Heart left ventricle (tissue), 16 donors: ENCODE data around the gene TWF2. TPM values are rescaled to one million over a fixed set of nuclear protein-coding genes. Genes with fewer than 3 reads are reported as not detected.
A peak's percentile ranks its signal among the peaks of the same experiment; 100 is the strongest.

Experiments used
- ATAC-seq, 4 donors: fragments of 200-7000 bp; cut with Tn5 transposase; one replicate each; pipeline ENCODE4 v1.9.1; 2020 to 2022; ENCODE audit warnings: moderate library complexity in 4 of 4, mild to moderate bottlenecking in 3 of 4, moderate number of reproducible peaks in 1 of 4
- DNase-seq, 5 donors: peaks; one replicate each; pipeline ENCODE4 v3.0.0-alpha.2; 2020
- H3K27ac ChIP-seq, 12 donors: fragments of 200-600 bp; sonication (generic) in 4 of 12; one replicate each; pipeline versions ENCODE4 v1.5.0 to v1.8.0; 2016 to 2022; ENCODE audit warnings: mild to moderate bottlenecking in 2 of 12
- H3K27me3 ChIP-seq, 9 donors: fragments of 200-600 bp; sonication (generic) in 2 of 9; one replicate each; pipeline versions ENCODE4 v1.5.1 to v1.8.0; 2016 to 2022; ENCODE audit warnings: mild to moderate bottlenecking in 3 of 9
- H3K36me3 ChIP-seq, 9 donors: fragments of 200-600 bp; sonication (generic) in 2 of 9; one replicate each; pipeline versions ENCODE4 v1.5.0 to v1.8.0; 2018 to 2022; ENCODE audit warnings: mild to moderate bottlenecking in 2 of 9
- H3K4me1 ChIP-seq, 12 donors: fragments of 200-600 bp; sonication (generic) in 4 of 12; one replicate each; pipeline versions ENCODE4 v1.5.0 to v1.8.0; 2016 to 2022; ENCODE audit warnings: mild to moderate bottlenecking in 3 of 12
- H3K4me3 ChIP-seq, 12 donors: fragments of 200-600 bp; sonication (generic) in 4 of 12; one replicate each; pipeline versions ENCODE4 v1.5.0 to v1.8.0; 2017 to 2022; ENCODE audit warnings: mild to moderate bottlenecking in 9 of 12, moderate library complexity in 4 of 12
- H3K9me3 ChIP-seq, 12 donors: fragments of 200-600 bp; sonication (generic) in 4 of 12; one replicate each; pipeline versions ENCODE4 v1.5.0 to v1.8.0; 2016 to 2022; ENCODE audit warnings: mild to moderate bottlenecking in 1 of 12
- CTCF ChIP-seq, 12 donors: fragments of 200-600 bp; sonication (generic) in 4 of 12; IDR thresholded peaks; one replicate each; pipeline versions ENCODE4 v1.5.0 to v1.8.0; 2018 to 2022; ENCODE audit warnings: antibody characterized with exemption in 12 of 12, mild to moderate bottlenecking in 5 of 12
- POLR2A ChIP-seq, 2 donors: fragments of 450-650 bp; IDR thresholded peaks; one replicate each; pipeline ENCODE4 v1.6.1; 2017; ENCODE audit warnings: antibody characterized with exemption in 2 of 2, mild to moderate bottlenecking in 2 of 2, moderate library complexity in 2 of 2
- WGBS, 4 donors: extraction: QIAGEN DNeasy Blood & Tissue Kit in 2 of 4; methylation state at CpG; one replicate each; pipeline versions ENCODE4 v1.1.5 to v1.1.7; 2013 to 2018; 5-methylcytosine and 5-hydroxymethylcytosine counted together
- intact Hi-C, 10 donors: fragments of 100-400 bp; cut with DNase I; formaldehyde crosslinking; loops; one replicate each; pipeline versions ENCODE4 v1.11.1 to v1.14.2; 2022
- polyA plus RNA-seq, 2 donors: library from polyadenylated mRNA; stranded (reverse); fragments of 200-250 nt; gene quantifications; one replicate each; pipeline ENCODE4 v1.2.3, GENCODE V29; 2013
- total RNA-seq, 9 donors: library from RNA; depleted of rRNA in 2 of 9; stranded (reverse); fragments of >200 nt in 2 of 9; fragmentation: NEBNext Ultra II Directional in 3 of 9; extraction: Animal tissue kit (Norgen Biotek cat#: 25700) in 3 of 9; gene quantifications; one replicate each; pipeline versions ENCODE4 v1.1.0 to v1.2.4, GENCODE V29; 2016 to 2023
- donor health status: ischemic (EF 13 %, LVEDD 7.1; RV severe dilation, severe dysfunction).
- donor health status: healthy with polysubstance abuse.
- donor health status: DM: no; HTN: yes; CAD: no.
- donor health status: DM: no; HTN: no; CAD: no.
- donor health status: ischemic (EF 25% LVEDD 6.9; RV normal size, moderate dysfunction).
- donor health status: ischemic (EF 25% LVEDD 5.7; RV mildly dilated, moderate dysfunction).
- donor health status: healthy.
- donor health status: DM: yes; HTN: yes; CAD: no.
- donor health status: ischemic (EF 35%, LVEDD 5.7; RV mildly dilated, moderate dysfunction).
- donor health status: nonischemic (EF 11% LVEDD 7.7; RV severe dilation, severe dysfunction).
- donor health status: DM: yes; HTN: yes; CAD: no.
- donor health status: PGD.
- donor health status: ischemic (EF 29% LVEDD 5.4; RV normal size, mild dysfunction).
- donor health status: nonischemic (EF 23%, LVEDD 6.1; RV moderate dilation, normal function).

The TWF2 gene
- total and polyA plus RNA-seq, 11 donors = 45.8 to 133 (median 109) TPM

- Histone ChIP-seq H3K36me3 (no peaks in the 10 kb centered on the region), H3K27ac (no peak overlapping the region), H3K4me3 (no peak overlapping the region), H3K27me3 (no peaks in the 10 kb centered on the region), H3K4me1 (peaks cover 0 to 56% (median 31%) of the 10 kb centered on the region in 12 donors), H3K9me3 (no peaks in the 10 kb centered on the region)
- 69 to 81% (median 72%) methylated on average over 17 to 18 of the region's 18 CpGs for WGBS, 4 donors
- intact Hi-C loops = loop anchor here in 1 of 10 donors (5.0 kb wide), 1 partner anchor 36 kb away; no protein-coding TSS in a partner anchor
- TF ChIP-seq CTCF (IDR thresholded peaks at IDR 0.05) (no peak), POLR2A (IDR thresholded peaks at IDR 0.05) (no peak)
- DNase-seq (peak in 3 of 5 donors; percentile 55 to 79 (median 60)), ATAC-seq (peak in 2 of 4 donors; percentile 10 to 11)
These were observed 45.9 kb downstream of the TWF2 start for GRCh38 chr3:52193065-52193464.

- H3K36me3 ChIP-seq = no peaks in the 10 kb centered on the region
These were observed 47.3 kb downstream of the TWF2 start for GRCh38 chr3:52191663-52192062.

GRCh38 chr3:52190294-52191074, 48.5 kb downstream of the TWF2 start:
- ATAC-seq = peak in 3 of 4 donors; percentile 15 to 39 (median 35)
- H3K4me1 ChIP-seq = peaks cover 0 to 32% (median 12%) of the 10 kb centered on the region in 12 donors
- H3K36me3 ChIP-seq = no peaks in the 10 kb centered on the region
- H3K27ac ChIP-seq = peak overlapping the region in 5 of 12 donors; percentile 19 to 42 (median 34)
- peak in 1 of 5 donors; percentile 55 for DNase-seq
- intact Hi-C loops = loop anchor here in 1 of 10 donors (5.0 kb wide), 1 partner anchor 33 kb away; no protein-coding TSS in a partner anchor
- 64 to 78% (median 69%) methylated on average over 6 to 9 of the region's 9 CpGs for WGBS, 4 donors
- H3K27me3 ChIP-seq = no peaks in the 10 kb centered on the region
- H3K4me3 ChIP-seq = no peak overlapping the region
- TF ChIP-seq CTCF (IDR thresholded peaks at IDR 0.05) (no peak), POLR2A (IDR thresholded peaks at IDR 0.05) (no peak)
- H3K9me3 ChIP-seq = no peaks in the 10 kb centered on the region

More at GRCh38 chr3:52191663-52192062, 47.3 kb downstream of the TWF2 start:
- Histone ChIP-seq H3K4me1 (peaks cover 0 to 44% (median 20%) of the 10 kb centered on the region in 12 donors), H3K9me3 (no peaks in the 10 kb centered on the region), H3K27me3 (no peaks in the 10 kb centered on the region), H3K4me3 (no peak overlapping the region), H3K27ac (no peak overlapping the region)
- intact Hi-C loops = loop anchor here in 1 of 10 donors (5.0 kb wide), 1 partner anchor 34 kb away; no protein-coding TSS in a partner anchor
- TF ChIP-seq POLR2A (IDR thresholded peaks at IDR 0.05) (no peak), CTCF (IDR thresholded peaks at IDR 0.05) (no peak)
- WGBS, 4 donors = 87 to 95% (median 91%) methylated on average over 4 of the region's 4 CpGs
- no peak for DNase-seq
- no peak for ATAC-seq

GRCh38 chr3:52188556-52188955, 50.4 kb downstream of the TWF2 start:
- intact Hi-C loops = no loop called here
- peaks cover 0 to 35% (median 18%) of the 10 kb centered on the region in 12 donors for H3K4me1 ChIP-seq

More at GRCh38 chr3:52188556-52188955, 50.4 kb downstream of the TWF2 start:
- H3K27me3 ChIP-seq = no peaks in the 10 kb centered on the region
- TF ChIP-seq POLR2A (IDR thresholded peaks at IDR 0.05) (no peak), CTCF (IDR thresholded peaks at IDR 0.05) (no peak)
- H3K4me3 ChIP-seq = no peak overlapping the region
- no peak for ATAC-seq
- H3K27ac ChIP-seq = peak overlapping the region in 1 of 12 donors; percentile 19
- H3K9me3 ChIP-seq = no peaks in the 10 kb centered on the region
- H3K36me3 ChIP-seq = no peaks in the 10 kb centered on the region
- 85 to 100% (median 93%) methylated on average over 1 of the region's 1 CpG for WGBS, 4 donors
- DNase-seq = no peak
